ENCODE results near the gene LSG1.

The LSG1 gene

DNA sequence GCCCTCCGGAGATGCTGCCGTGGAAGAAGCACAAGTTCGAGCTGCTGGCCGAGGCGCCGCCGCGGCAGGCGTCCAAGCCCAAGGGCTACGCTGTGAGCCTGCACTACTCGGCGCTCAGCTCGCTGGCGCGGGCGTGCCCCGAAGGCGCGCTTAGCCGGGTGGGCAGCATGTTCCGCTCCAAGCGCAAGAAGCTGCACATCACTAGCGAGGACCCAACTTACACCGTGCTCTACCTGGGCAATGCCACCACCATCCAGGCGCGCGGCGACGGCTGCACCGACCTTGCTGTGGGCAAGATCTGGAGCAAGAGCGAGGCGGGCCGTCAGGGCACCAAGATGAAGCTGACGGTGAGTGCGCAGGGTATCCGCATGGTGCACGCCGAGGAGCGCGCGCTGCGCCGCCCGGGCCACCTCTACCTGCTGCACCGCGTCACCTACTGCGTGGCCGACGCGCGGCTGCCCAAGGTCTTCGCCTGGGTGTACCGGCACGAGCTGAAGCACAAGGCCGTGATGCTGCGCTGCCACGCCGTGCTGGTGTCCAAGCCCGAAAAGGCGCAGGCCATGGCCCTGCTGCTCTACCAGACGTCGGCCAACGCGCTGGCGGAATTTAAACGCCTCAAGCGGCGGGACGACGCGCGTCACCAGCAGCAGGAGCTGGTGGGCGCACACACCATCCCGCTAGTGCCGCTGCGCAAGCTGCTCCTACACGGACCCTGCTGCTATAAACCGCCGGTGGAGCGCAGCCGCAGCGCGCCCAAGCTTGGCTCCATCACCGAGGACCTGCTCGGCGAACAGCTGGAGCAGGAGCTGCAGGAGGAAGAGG lies 15.0 kb upstream of the LSG1 start:
- no peak for DNase-seq (ENCODE audit: low read depth, low spot score)

GRCh38 chr3:194686414-194686815 lies 14.4 kb upstream of the LSG1 start:
- DNase-seq (ENCODE audit: low read depth, low spot score), result no peak

GRCh38 chr3:194685718-194686413 lies 13.9 kb upstream of the LSG1 start, which contains the start of gene FAM43A:
TSS of gene FAM43A (plus strand) at chr3:194685883. CDS start at chr3:194686827, 944 bp downstream.
- no peak for DNase-seq (ENCODE audit: low read depth, low spot score)

DNA sequence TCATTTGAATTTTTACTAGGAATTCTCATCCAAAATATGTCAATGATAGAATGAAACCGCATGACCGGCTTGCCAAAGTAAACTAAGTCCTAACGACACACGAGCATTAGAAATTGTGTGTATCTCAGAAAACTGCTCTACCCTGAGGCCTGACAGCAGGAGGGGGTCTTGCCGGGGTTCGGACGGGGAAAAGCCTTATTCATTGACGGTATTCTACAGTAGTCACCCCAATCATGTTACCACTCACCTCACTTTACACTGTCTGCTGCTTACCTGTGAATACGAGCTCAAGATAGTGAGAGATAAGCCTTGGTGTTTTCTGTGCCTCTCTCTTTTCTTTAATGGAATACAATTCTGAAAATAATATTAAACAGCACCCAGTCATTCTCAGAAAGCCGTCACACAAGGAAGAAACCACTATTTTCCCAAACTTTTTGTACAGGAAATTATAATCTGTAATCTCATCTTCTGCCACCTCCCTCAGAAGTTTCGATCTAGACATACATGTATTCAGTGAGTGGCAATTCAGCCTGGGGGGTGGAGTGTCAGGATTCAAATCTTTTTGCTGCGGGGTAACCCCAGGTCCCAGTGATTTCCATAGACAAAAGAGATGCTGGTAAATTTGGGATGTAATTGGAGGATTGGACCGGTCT lies 13.2 kb upstream of the LSG1 start:
- DNase-seq (ENCODE audit: low read depth, low spot score), result no peak

DNA sequence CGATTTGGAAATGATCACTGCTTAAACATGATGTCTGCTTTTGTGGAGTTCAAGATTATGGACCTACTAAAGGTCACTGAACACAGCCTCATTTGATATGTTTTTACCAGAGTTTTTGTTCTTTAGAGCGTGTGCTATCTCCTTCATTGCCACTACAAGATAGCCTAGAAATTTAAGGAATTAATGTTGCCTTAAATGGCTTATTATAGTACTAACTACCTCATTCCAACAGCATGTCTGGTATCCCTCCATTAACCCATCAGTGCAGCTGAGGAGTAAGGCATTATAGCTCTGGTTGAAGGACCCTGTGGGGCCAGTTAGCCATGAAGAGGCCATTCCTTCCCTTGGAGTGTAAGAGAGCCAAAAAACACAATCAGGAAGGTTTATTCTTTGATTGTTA lies 11.4 kb upstream of the LSG1 start:
- DNase-seq (ENCODE audit: low read depth, low spot score), result no peak

- no peak for DNase-seq (ENCODE audit: low read depth, low spot score)
Measured at GRCh38 chr3:194682694-194683310, 10.8 kb upstream of the LSG1 start.

DNA sequence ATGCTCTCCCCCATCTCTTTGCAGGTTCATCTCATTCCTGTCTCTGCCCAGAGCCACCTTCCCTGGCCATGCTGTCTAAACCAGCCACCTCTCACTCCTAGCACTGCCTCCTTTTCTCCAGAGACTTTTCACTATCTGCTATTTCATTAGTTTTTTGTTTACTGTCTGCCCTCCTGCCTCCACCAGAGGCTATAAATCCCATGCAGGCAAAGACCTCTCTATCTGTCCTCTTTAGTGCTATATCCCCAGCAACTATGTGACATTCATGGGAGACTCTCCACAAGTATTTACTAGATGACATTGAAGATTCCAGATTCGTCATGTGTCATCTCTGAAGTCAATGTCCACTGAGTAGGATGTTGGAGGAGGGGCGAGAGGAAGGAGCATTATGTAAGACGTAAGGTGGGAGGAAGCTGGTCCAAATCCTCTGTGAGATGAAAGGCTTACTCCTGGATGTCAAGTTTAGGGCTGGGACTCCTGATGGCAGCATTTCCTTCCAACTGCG lies 10.2 kb upstream of the LSG1 start:
- no peak for DNase-seq (ENCODE audit: low read depth, low spot score)

DNA sequence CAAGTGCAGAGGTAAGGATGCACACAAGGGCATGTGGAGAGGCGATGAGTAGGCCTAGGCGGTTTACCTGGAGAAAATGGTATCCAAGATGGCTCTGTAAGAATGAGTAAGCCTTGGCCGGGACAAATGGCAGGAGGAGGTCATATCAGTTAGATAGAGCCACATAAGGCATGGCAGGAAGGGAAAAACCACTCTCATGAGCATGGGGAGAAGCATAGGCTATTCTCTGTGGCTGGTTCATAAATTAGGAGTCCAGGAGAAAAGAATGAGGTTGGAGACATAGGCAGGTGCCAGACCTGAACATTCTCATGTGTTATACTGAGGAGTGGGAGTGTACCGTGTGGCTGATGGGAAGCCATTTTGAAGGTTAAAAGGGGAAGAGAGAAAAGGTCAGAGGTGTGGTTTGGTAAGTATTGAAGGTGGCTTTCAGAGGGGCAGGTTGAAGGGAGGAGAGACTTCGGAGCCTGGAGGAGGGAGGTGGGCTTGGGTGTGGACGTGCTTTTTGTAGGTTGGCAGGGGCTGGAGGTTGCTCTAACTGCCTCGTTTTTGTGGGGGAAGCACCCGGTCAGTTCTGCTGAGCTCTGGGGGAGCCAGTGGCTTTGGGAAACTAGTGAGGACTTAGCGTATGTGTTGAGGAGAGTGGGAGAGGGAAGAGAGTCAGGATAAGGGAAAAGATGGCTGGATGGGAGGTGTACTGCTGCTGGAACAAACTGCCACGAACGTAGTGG lies 9.1 kb upstream of the LSG1 start:
- no peak for DNase-seq (ENCODE audit: low read depth, low spot score)

DNA sequence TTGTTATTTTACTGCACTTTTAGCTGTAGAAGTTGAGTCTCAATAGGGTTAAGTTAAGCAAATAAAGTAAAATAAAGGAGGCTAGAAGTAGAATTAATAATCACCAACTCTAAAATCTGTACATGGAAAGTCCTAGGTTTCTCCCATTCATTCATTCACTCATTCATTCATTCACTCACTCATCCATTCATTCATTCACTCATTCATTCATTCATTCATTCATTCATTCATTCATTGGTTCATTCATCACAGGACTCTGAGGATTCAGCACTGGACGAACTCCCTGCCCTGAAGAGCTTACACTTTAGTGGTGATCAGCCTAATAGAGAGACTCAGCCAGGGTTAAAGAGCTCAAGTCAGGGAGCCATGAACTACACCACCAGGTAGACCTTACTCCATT lies 4.5 kb upstream of the LSG1 start:
- no peak for DNase-seq (ENCODE audit: low read depth, low spot score)

DNA sequence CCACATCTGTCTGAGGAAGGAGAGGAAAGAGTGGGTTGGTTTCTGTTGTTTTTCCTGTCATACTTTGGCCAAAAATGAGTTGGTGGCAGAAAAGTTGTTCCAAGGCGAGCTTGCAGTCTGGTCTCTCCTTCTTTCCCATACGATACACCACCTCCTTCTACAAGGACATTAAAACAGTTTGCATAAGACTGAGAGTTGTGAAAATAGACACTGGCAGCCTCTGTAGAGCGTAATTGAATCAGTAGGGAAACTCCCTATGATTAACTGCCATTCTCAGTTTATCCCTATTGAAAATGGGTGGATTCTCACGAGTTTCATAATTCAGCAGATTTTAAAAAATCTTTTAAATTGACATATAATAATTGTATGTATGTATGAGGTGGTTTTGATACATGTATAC lies 3.7 kb upstream of the LSG1 start:
- no peak for DNase-seq (ENCODE audit: low read depth, low spot score)

- DNase-seq (ENCODE audit: low read depth, low spot score), result no peak
Measured at GRCh38 chr3:194675081-194675640, 3.2 kb upstream of the LSG1 start.

DNA sequence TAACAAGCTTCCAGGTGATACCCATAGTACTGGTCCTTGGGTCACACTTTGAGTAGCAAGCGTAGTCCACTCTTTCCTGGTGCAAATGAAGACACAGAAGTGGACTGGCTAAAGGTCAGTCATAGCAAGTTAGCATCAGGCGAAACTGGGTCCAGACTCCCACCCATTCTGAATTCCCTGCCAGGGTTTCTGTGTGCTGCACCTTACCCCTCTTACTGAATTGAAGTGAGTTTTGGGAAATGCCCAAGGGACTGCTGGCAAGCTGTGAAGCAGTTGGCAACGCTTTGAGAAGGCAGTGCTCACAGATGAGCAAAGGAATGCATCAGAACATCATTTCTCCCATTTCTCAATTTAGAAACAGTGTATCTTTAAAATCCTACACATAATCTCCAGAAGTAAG lies 1.8 kb upstream of the LSG1 start:
- no peak for DNase-seq (ENCODE audit: low read depth, low spot score)

DNA sequence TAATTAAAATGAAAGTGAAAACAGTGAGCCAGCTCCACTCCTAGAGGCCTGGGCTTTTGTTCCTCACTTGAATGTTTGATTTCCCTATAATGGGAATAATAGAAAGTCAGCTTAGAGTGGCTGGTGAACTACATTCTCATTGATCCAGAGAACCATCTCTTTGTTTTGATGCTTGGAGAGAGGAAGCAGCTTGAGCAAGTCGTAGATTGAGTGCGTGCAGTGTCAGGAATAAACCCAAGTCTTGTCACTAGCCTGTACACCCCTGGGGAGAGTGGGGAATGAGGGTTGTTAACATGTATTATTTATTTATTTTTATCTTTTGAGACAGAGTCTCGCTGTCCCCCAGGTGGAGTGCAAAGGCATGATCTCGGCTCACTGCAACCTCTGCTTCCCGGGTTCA lies 885 bp upstream of the LSG1 start:
- no peak for DNase-seq (ENCODE audit: low read depth, low spot score)

DNA sequence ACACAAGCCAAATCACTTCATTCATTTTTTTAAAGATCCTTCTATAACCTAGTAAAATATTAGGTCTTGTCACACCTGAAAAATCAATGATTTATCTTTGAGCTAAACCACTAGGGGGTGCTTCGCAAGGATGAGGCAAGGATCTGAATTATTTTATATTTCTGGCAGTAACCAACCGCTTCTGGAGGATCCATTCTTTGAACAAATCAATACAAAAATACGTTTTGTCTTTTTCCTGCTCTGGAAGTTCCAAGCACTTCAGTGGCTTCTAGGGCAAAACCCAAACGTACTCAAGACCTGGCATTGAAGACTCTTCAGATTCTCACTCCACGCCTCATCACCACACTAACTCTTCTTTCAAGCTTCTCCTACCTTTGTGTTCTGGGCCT lies 486 bp downstream of the LSG1 start:
- DNase-seq (ENCODE audit: low read depth, low spot score), result no peak

DNA sequence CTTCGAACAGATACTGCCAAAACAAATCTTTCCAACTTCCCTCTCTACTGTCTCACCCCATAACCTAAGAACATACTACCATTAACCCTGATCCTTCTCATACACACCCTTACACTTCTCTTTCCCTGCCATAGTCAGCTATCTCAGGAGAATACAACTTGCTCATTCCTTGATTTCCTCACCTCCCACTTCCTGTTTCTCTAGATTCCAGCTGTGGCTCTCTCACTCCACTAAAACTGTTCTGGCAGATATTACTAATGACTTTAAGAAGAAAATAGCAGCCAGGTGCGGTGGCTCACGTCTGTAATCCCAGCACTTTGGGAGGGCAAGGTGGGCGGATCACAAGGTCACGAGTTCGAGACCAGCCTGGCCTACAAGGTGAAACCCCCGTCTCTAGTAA lies 4.6 kb downstream of the LSG1 start:
- DNase-seq (ENCODE audit: low read depth, low spot score), result no peak

GRCh38 chr3:194664857-194665256 lies 7.1 kb downstream of the LSG1 start:
- no peak for DNase-seq (ENCODE audit: low read depth, low spot score)

GRCh38 chr3:194661946-194662345 lies 10.0 kb downstream of the LSG1 start:
- DNase-seq (ENCODE audit: low read depth, low spot score), result no peak

DNA sequence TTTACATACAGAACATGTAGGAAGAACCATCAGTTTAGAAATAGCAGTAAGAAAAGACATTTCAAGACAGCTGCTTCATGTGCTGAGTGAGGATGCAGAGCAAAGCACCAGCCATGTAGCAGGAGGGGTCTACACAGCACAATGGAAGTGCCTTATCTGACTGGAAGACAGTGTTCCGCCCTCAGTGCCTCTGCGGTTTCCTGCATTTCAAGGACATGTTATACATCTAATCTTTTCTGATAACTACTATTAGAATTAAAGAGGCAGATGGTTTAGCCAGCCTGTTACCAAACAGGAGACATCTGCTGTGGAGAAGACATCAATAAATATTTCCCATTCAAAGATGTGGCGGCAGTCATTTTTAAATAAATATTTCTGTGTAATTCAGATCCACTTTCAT lies 10.6 kb downstream of the LSG1 start:
- no peak for DNase-seq (ENCODE audit: low read depth, low spot score)

- no peak for DNase-seq (ENCODE audit: low read depth, low spot score)
Measured at GRCh38 chr3:194659778-194660177, 12.2 kb downstream of the LSG1 start.

GRCh38 chr3:194658477-194659242 lies 13.3 kb downstream of the LSG1 start:
- no peak for DNase-seq (ENCODE audit: low read depth, low spot score)

Measured in activated naive CD8-positive, alpha-beta T cell treated with anti-CD3 and anti-CD28 coated beads, Interleukin-2, amount 50 U/mL, for 16 hours (primary cell).